WTC11 (cell line): ENCODE results near the gene GPR68. TPM values are rescaled to one million over a fixed set of nuclear protein-coding genes. Genes with fewer than 3 reads are reported as not detected.
A peak's percentile ranks its signal among the peaks of the same experiment; 100 is the strongest.

Experiments used
- ATAC-seq: fragments of 200-7000 bp; cut with Tn5 transposase; 2 replicates; pipeline ENCODE4 v1.10.0; 2021; ENCODE audit warnings: mild to moderate bottlenecking, moderate library complexity
- CTCF ChIA-PET: fragments of 300-600 bp; sonication (Branson Sonifier 250); formaldehyde crosslinking; loops from one replicate; lab custom pipeline; 2021; ENCODE audit warnings: antibody characterized with exemption; lab: Charles Lee
- POLR2A ChIA-PET: fragments of 350-600 bp; sonication (Branson Sonifier 250); formaldehyde crosslinking; loops from one replicate; lab custom pipeline; 2021; ENCODE audit warnings: antibody characterized with exemption; lab: Charles Lee
- DNase-seq: peaks from one replicate; pipeline ENCODE4 v3.0.0; 2021; ENCODE audit warnings: low spot score
- H3K27ac Mint-ChIP-seq: 2 replicates; pipeline ENCODE4 v1.8.0; 2021; ENCODE audit warnings: mixed read lengths
- H3K27me3 Mint-ChIP-seq: 2 replicates; pipeline ENCODE4 v1.8.0; 2021; ENCODE audit warnings: low read depth, mild to moderate bottlenecking, moderate library complexity, mixed read lengths
- H3K36me3 Mint-ChIP-seq: 2 replicates; pipeline ENCODE4 v1.8.0; 2021; ENCODE audit warnings: mixed read lengths
- H3K4me1 Mint-ChIP-seq: 2 replicates; pipeline ENCODE4 v1.8.0; 2022; ENCODE audit warnings: mixed read lengths
- H3K4me3 Mint-ChIP-seq: 2 replicates; pipeline ENCODE4 v1.8.0; 2021; ENCODE audit warnings: mild to moderate bottlenecking, moderate library complexity, mixed read lengths
- H3K9me3 Mint-ChIP-seq: 2 replicates; pipeline ENCODE4 v1.8.0; 2021; ENCODE audit warnings: mixed read lengths
- CBFB ChIP-seq: sonication (generic); formaldehyde crosslinking; IDR thresholded peaks from 2 replicates; pipeline ENCODE4 v1.8.1; 2022; ENCODE audit warnings: mild to moderate bottlenecking, low read depth, missing genetic modification reagents
- CDX4 ChIP-seq: fragments of 250-450 bp; sonication (Bioruptor Pico); IDR thresholded peaks from 2 replicates; pipeline ENCODE4 v1.9.0; 2021; ENCODE audit warnings: moderate library complexity, mild to moderate bottlenecking, inconsistent platforms, borderline replicate concordance
- E2F4 ChIP-seq: sonication (generic); formaldehyde crosslinking; IDR thresholded peaks from 2 replicates; pipeline ENCODE4 v1.8.1; 2022; ENCODE audit warnings: low read depth, mild to moderate bottlenecking, moderate library complexity, missing genetic modification reagents, borderline replicate concordance
- FOXP1 ChIP-seq: sonication (generic); formaldehyde crosslinking; IDR thresholded peaks from 2 replicates; pipeline ENCODE4 v1.8.0; 2022; ENCODE audit warnings: missing genetic modification reagents, mild to moderate bottlenecking, moderate library complexity, borderline replicate concordance
- HMGXB4 ChIP-seq: sonication (generic); formaldehyde crosslinking; IDR thresholded peaks from 2 replicates; pipeline ENCODE4 v1.8.1; 2023; ENCODE audit warnings: mild to moderate bottlenecking, moderate library complexity, missing genetic modification reagents
- IRF1 ChIP-seq: sonication (generic); formaldehyde crosslinking; IDR thresholded peaks from 2 replicates; pipeline ENCODE4 v1.8.0; 2023; ENCODE audit warnings: missing genetic modification reagents
- PRDM15 ChIP-seq: sonication (generic); formaldehyde crosslinking; IDR thresholded peaks from 2 replicates; pipeline ENCODE4 v1.8.0; 2022; ENCODE audit warnings: missing genetic modification reagents
- PREB ChIP-seq: sonication (generic); formaldehyde crosslinking; IDR thresholded peaks from 2 replicates; pipeline ENCODE4 v1.8.1; 2022; ENCODE audit warnings: mild to moderate bottlenecking, missing genetic modification reagents, moderate library complexity, borderline replicate concordance
- RORB ChIP-seq: fragments of 250-450 bp; sonication (Bioruptor Pico); IDR thresholded peaks from 2 replicates; pipeline ENCODE4 v1.9.0; 2021; ENCODE audit warnings: mild to moderate bottlenecking
- SOX15 ChIP-seq: fragments of 250-450 bp; sonication (Bioruptor Pico); IDR thresholded peaks from 2 replicates; pipeline ENCODE4 v1.9.0; 2021; ENCODE audit warnings: mild to moderate bottlenecking
- ZNF512 ChIP-seq: sonication (generic); formaldehyde crosslinking; IDR thresholded peaks from 2 replicates; pipeline ENCODE4 v1.8.1; 2022; ENCODE audit warnings: missing genetic modification reagents, borderline replicate concordance
- total RNA-seq: library from RNA; stranded (reverse); gene quantifications from 3 replicates; pipeline ENCODE4 v1.2.3, GENCODE V29; 2021

The GPR68 gene
- total RNA-seq, 1 experiment from 2014 or later: 0.28 TPM

GRCh38 chr14:91254461-91254860 lies 10.0 kb upstream of the GPR68 start (continued):
- TF ChIP-seq PRDM15 (CRISPR knock-in tag) (no peak), ZNF512 (CRISPR knock-in tag) (no peak), CDX4 (no peak), SOX15 (no peak), E2F4 (CRISPR knock-in tag) (no peak), FOXP1 (CRISPR knock-in tag) (no peak)

GRCh38 chr14:91253795-91254323 lies 9.4 kb upstream of the GPR68 start:
- ATAC-seq (peak; percentile 3; the same call in 1 of the 2 replicates), DNase-seq (no peak)
- H3K9me3 Mint-ChIP-seq: no peaks in the 10 kb centered on the region
- CTCF ChIA-PET: interaction anchor here (2.0 kb wide), 1 partner anchor 10 kb away, joined by 7 read pairs; no protein-coding TSS in a partner anchor
- peaks cover 33% of the 10 kb centered on the region for H3K27me3 Mint-ChIP-seq
- POLR2A ChIA-PET: no interaction called here
- no peak overlapping the region for H3K27ac Mint-ChIP-seq
- TF ChIP-seq FOXP1 (CRISPR knock-in tag): peak; percentile 68; the same call in 1 of the 2 replicates
- TF ChIP-seq RORB (CRISPR knock-in tag): no peak
- TF ChIP-seq HMGXB4 (CRISPR knock-in tag): 0 out of 2 replicates have a peak, but pooled peaks have one; percentile 10
- peak overlapping the region; percentile 71 for H3K4me3 Mint-ChIP-seq
- peaks cover 21% of the 10 kb centered on the region for H3K4me1 Mint-ChIP-seq
- H3K36me3 Mint-ChIP-seq: no peaks in the 10 kb centered on the region

- peaks cover 33% of the 10 kb centered on the region for H3K27me3 Mint-ChIP-seq
- ATAC-seq (peak; percentile 77), DNase-seq (peak; percentile 72)
- peaks cover 21% of the 10 kb centered on the region for H3K4me1 Mint-ChIP-seq
- no peaks in the 10 kb centered on the region for H3K36me3 Mint-ChIP-seq
- peak overlapping the region; percentile 71 for H3K4me3 Mint-ChIP-seq
- ChIA-PET CTCF (interaction anchor here (0.6 to 2.0 kb wide), 16 partner anchors 9 to 495 kb away, joined by 3 to 14 read pairs (median 4); partner anchors contain the start of gene GPR68), POLR2A (no interaction called here)
- H3K27ac Mint-ChIP-seq: no peak overlapping the region
- TF ChIP-seq CBFB (CRISPR knock-in tag) (0 out of 2 replicates have a peak, but pooled peaks have one; percentile 28), IRF1 (no peak), PREB (no peak), HMGXB4 (CRISPR knock-in tag) (peak; percentile 65; the same call in 1 of the 2 replicates)
- no peaks in the 10 kb centered on the region for H3K9me3 Mint-ChIP-seq
Observed at GRCh38 chr14:91252871-91253794, 8.6 kb upstream of the GPR68 start.
